Stimulated activated naive CD8-positive, alpha-beta T cell treated with anti-CD3 and anti-CD28 coated beads, Interleukin-15, amount 100 ng/mL, for 72 hours (primary cell): Measurements from ENCODE around the gene CLVS2.

Experiments used
- ATAC-seq: fragments of 150-1000 bp; cut with Tn5 transposase; 2 replicates; pipeline ENCODE4 v1.10.0; 2021; ENCODE audit warnings: mild to moderate bottlenecking, moderate library complexity
- DNase-seq, 2 donors: peaks; one replicate each; pipeline ENCODE4 v3.0.0; 2021 to 2022
- H3K27ac Mint-ChIP-seq, 2 donors: one replicate each; pipeline ENCODE4 v1.8.0; 2022; ENCODE audit warnings: mild to moderate bottlenecking in 2 of 2, mixed read lengths in 2 of 2, moderate library complexity in 2 of 2
- H3K27me3 Mint-ChIP-seq: one replicate; pipeline ENCODE4 v1.8.0; 2022; ENCODE audit warnings: mixed read lengths
- H3K4me1 Mint-ChIP-seq: one replicate; pipeline ENCODE4 v1.8.0; 2022; ENCODE audit warnings: mild to moderate bottlenecking, mixed read lengths
- H3K4me3 Mint-ChIP-seq, 2 donors: one replicate each; pipeline ENCODE4 v1.8.0; 2022; ENCODE audit warnings: mild to moderate bottlenecking in 2 of 2, mixed read lengths in 2 of 2, moderate library complexity in 1 of 2
- H3K9me3 Mint-ChIP-seq, 2 donors: one replicate each; pipeline ENCODE4 v1.8.0; 2022; ENCODE audit warnings: mixed read lengths in 2 of 2

Gene CLVS2, protein sequence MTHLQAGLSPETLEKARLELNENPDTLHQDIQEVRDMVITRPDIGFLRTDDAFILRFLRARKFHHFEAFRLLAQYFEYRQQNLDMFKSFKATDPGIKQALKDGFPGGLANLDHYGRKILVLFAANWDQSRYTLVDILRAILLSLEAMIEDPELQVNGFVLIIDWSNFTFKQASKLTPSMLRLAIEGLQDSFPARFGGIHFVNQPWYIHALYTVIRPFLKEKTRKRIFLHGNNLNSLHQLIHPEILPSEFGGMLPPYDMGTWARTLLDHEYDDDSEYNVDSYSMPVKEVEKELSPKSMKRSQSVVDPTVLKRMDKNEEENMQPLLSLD

DNA sequence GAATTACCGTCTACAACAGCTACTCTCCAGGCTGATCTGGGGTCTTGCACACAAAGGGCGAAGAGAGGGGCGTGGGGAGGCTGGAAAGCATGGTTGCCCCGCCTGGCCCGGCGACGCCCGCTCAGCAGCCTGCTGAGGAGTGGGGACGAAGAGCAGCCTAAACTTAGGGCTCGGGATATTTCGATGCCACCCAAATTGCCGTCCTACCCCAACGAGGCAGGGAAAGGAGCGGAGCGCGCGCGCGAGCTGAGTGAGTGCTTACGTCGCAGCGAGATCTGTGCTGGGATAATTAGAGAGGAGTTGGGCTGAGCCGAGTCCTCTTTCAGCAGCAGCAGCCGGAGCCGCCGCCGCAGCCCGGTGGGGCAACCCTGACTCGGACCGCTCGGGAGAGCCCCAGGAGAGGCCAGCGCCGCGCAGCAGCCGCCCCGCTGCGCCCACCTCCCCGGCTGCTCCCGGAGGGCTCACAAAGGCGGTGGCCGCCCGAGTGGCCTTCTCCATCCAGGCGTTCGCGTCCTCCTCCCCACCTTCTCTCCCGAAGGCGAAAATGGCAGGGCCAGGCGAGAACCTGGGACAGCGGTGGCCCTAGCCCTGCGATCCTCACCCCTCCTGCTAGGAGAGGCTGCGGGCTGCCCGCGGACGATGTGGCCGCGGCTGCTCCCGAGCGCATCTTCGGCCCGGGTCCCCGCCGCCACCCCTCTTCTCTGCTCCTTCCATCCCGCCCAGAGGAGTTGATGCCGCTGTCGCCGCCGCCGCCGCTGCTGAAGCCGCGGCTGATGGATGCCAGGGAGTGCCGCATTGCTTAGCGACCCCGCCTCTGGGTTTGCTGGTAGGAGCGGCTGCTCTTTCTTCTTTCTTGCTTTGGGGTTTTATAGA is at the start of gene CLVS2:
TSS of gene CLVS2 (plus strand) at position 315 of the 873 bp plus-strand sequence. CDS start 1,543 bp downstream, outside the sequence.
- Mint-ChIP-seq H3K27ac (no peak within 1 kb of the TSS), H3K9me3 (peaks cover 0 to 4% of the 10 kb centered on the region in 2 donors), H3K4me1 (peaks cover 5% of the 10 kb centered on the region), H3K27me3 (peaks cover 47% of the 10 kb centered on the region), H3K4me3 (peak within 1 kb of the TSS in 1 of 2 donors; percentile 15)
- ATAC-seq (peak; percentile 37), DNase-seq (no peak)

DNA sequence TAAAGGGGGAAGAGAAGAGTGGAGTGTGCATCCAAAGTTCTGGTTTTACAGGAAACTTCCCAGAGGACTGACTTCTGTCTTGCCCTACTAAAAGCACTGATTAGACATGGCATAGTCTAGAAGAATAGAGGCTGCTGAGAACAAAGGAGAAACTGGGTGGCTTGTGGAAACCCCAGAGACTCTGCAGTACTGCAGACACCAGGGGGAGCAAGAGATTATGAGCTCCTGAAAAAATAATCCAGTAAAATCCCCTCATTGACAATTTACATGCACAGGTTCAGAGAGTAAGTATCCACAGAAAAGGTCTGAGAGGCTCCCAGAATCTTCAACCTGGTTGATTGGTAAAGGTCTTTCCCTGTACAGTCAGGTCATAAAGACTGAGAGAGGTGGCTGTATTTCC is 48.7 kb upstream of the CLVS2 start:
- H3K4me3 Mint-ChIP-seq, result no peak overlapping the region
- H3K9me3 Mint-ChIP-seq, result peaks cover 6 to 11% of the 10 kb centered on the region in 2 donors
- ATAC-seq (no peak), DNase-seq (no peak)
- no peaks in the 10 kb centered on the region for H3K4me1 Mint-ChIP-seq
- H3K27ac Mint-ChIP-seq, result no peak overlapping the region
- H3K27me3 Mint-ChIP-seq, result no peaks in the 10 kb centered on the region

DNA sequence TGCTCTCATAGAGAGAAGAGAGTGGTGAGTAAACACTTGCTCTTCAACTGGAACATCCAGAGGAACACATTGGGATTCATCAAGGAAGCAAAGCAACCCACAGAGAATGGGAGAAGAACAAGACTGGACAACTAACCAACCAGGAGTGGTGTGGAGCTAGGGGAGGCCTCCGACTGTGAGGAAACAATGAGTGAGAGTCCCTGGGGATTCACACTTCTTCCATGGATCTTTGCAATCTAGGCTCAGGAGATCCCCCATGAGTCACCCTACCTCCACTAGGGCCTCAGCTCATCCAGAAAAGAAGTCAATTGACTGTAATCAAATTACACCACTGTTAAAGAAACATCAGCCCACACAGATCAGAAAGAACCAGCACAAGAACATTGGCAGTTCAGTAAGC is 42.3 kb upstream of the CLVS2 start:
- DNase-seq, result no peak
- H3K9me3 Mint-ChIP-seq, result peaks cover 20 to 37% of the 10 kb centered on the region in 2 donors
- no peak for ATAC-seq
- H3K4me3 Mint-ChIP-seq, result no peak overlapping the region
- no peaks in the 10 kb centered on the region for H3K4me1 Mint-ChIP-seq
- H3K27me3 Mint-ChIP-seq, result no peaks in the 10 kb centered on the region
- H3K27ac Mint-ChIP-seq, result peak overlapping the region in 1 of 2 donors; percentile 40

DNA sequence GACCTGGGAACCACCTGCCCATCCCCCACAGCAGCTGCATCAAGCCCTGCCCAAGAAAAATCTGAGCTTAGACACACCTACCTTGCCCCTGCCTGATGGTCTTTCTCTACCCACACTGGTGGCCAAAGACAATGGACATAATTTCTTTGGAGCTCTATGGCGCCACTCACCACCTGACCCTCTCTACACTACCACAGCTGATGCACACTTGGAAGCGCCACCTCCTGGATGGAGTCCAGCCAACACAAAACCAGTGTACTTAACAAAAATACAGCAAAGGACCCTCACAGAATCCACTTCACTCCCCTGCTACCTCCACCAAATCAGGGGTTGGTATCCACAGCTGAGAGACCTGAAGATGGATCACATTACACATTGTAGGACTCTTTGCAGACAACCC is 39.7 kb upstream of the CLVS2 start:
- peaks cover 25 to 51% of the 10 kb centered on the region in 2 donors for H3K9me3 Mint-ChIP-seq
- H3K4me1 Mint-ChIP-seq, result no peaks in the 10 kb centered on the region
- ATAC-seq (no peak), DNase-seq (no peak)
- no peak overlapping the region for H3K4me3 Mint-ChIP-seq
- H3K27me3 Mint-ChIP-seq, result no peaks in the 10 kb centered on the region
- no peak overlapping the region for H3K27ac Mint-ChIP-seq

DNA sequence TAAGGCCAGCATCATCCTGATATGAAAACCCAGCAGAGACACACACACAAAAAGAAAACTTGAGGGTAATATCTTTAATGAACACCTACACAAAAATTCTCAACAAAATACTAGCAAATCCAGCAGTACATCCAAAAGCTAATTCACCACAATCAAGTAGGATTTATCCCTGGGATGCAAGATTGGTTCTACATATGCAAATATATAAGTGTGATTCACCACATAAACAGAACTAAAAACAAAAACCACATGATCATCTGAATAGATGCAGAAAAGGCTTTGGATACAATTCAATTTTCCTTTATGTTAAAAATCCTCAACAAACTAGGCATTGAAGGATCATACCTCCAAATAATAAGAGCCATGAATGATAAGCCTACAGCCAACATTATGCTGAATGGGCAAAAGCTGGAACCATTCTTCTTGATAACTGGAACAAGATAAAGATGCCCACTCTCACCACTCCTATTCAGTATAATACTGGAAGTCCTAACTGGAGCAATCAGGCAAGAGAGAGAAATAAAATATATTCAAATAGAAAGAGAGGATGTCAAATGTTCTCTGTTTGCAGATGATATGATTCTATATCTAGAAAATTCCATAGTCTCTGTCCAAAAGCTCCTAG is 33.9 kb upstream of the CLVS2 start:
- ATAC-seq (no peak), DNase-seq (no peak)
- H3K27me3 Mint-ChIP-seq, result no peaks in the 10 kb centered on the region
- peaks cover 18 to 42% of the 10 kb centered on the region in 2 donors for H3K9me3 Mint-ChIP-seq
- no peaks in the 10 kb centered on the region for H3K4me1 Mint-ChIP-seq
- H3K4me3 Mint-ChIP-seq, result no peak overlapping the region
- H3K27ac Mint-ChIP-seq, result no peak overlapping the region

DNA sequence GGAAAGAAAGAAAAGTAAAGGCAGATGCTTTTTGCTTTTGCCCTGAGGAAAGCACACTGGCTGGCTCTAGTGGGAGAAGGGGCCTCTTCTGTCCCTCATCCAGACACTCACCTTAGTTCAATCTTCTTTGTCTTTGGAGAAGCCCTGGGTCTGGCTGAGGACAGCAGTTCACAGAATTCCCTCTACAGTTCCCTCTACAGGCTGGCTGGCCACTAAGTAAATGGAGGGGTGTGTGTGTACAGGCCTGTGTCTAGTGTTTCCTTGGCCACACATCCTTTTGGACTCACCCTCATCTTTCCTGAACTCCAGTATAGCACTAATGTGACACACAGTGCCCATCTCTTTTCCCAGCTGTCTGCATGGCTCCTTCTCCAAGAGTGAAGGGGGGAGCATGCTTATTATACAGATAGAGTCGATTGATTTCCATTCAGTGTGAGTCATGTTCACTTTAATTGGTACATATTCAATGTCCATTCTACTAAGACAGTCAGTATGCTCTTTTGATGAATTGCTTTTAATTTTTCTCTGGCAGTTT is 26.0 kb upstream of the CLVS2 start:
- no peak for DNase-seq
- ATAC-seq, result no peak
- no peaks in the 10 kb centered on the region for H3K4me1 Mint-ChIP-seq
- no peaks in the 10 kb centered on the region for H3K27me3 Mint-ChIP-seq
- H3K9me3 Mint-ChIP-seq, result no peaks in the 10 kb centered on the region
- no peak overlapping the region for H3K27ac Mint-ChIP-seq
- H3K4me3 Mint-ChIP-seq, result no peak overlapping the region

DNA sequence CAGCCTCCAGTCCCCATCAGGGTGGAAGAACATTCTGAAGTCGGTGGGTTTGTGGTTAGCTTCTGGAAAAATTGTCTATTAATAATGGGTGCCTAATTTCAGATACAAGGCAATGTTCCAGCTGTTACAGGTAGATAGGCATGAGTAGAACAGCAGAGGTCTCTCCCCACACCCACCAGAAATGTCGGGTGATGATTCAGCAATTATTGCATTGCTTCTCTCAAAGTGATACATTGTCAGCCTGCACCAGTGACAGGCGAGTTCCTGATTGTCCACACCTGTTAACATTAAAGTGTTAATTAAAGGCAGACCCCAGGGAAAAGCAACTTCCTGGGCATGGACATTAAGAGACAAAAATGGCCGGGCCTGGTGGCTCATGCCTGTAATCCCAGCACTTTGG is 18.9 kb upstream of the CLVS2 start:
- no peak for DNase-seq
- H3K9me3 Mint-ChIP-seq, result peaks cover 5 to 7% of the 10 kb centered on the region in 2 donors
- no peaks in the 10 kb centered on the region for H3K4me1 Mint-ChIP-seq
- H3K27me3 Mint-ChIP-seq, result no peaks in the 10 kb centered on the region
- no peak overlapping the region for H3K4me3 Mint-ChIP-seq
- ATAC-seq, result no peak
- H3K27ac Mint-ChIP-seq, result no peak overlapping the region

DNA sequence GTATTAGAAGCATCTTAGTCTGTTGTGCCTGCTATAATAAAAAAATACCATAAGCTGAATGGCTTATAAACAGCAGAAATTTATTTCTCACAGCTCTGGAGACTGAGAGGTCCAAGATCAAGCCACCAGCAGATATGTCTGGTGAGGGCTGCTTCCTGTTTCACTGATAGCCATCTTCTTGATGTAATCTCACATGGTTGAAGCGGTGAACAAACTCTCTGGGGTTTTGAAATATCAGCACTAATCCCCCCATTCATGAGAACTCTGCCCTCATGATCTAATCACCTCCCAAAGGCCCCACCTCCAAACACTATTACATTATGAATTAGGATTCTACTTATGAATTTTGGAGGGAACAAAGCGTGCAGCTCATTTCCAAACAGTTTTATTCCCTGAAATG is 11.6 kb upstream of the CLVS2 start:
- H3K4me3 Mint-ChIP-seq, result no peak overlapping the region
- no peaks in the 10 kb centered on the region for H3K4me1 Mint-ChIP-seq
- ATAC-seq (no peak), DNase-seq (no peak)
- H3K27ac Mint-ChIP-seq, result no peak overlapping the region
- H3K9me3 Mint-ChIP-seq, result peaks cover 16 to 19% of the 10 kb centered on the region in 2 donors
- H3K27me3 Mint-ChIP-seq, result no peaks in the 10 kb centered on the region

DNA sequence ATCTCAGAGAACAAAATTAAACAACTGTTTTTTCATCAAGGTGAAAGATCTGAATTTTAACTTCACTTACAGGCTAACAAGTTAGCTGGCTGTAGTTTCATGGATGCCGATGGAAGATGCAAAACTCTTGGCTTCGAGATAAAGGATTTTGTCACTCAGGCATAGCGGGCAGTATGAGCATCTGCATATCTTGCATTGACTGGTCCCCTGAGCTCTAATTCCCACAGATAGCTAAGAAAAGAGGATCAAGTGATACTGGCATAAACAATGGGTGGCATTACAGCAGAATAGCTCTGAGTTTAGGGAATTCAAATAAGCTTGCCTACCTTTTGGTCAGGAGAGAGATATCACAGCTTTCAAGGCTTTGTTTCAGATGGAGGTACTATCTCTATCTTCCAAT is 1.8 kb upstream of the CLVS2 start:
- Mint-ChIP-seq H3K4me1 (peaks cover 5% of the 10 kb centered on the region), H3K27ac (no peak overlapping the region), H3K4me3 (no peak overlapping the region), H3K27me3 (peaks cover 48% of the 10 kb centered on the region), H3K9me3 (peaks cover 3 to 4% of the 10 kb centered on the region in 2 donors)
- ATAC-seq, result no peak
- no peak for DNase-seq

DNA sequence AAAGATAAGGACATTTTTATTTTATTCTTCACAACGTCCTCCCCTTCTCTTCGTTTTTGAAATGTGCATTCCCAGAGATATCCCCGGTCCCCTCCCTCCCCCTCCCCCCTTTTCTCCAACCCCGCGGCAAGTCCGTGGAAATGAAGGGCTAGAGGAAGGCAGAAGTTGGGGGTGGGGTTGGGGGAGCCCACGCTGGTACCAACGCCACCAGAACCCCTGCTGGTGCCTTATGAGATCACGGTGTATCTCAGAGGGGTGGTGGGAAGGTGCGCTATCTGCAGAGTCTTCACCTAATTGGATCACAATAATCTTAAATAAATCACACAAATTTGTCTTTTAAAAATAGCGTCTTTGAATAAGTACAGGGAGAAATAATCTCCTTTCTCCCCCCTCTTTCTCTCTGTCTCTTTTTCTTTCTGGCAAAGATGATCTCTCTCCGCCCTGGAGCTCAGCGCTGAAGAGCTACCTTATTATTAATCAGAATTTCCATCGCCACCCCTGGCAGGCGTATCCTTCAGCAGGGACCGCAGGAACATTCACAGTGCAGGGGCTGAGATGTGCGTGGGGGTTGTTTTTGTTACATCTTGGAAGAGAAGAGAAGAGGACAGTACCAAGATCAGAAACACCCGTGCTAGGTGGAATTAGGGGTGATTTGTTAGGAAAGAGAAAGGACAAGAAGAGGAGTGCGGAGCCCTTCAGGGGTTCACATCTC is 915 bp downstream of the CLVS2 start:
- H3K4me1 Mint-ChIP-seq, result peaks cover 5% of the 10 kb centered on the region
- peaks cover 47% of the 10 kb centered on the region for H3K27me3 Mint-ChIP-seq
- H3K9me3 Mint-ChIP-seq, result peaks cover 0 to 4% of the 10 kb centered on the region in 2 donors
- ATAC-seq, result no peak
- H3K4me3 Mint-ChIP-seq, result peak overlapping the region in 1 of 2 donors; percentile 15
- DNase-seq, result no peak
- H3K27ac Mint-ChIP-seq, result no peak overlapping the region

DNA sequence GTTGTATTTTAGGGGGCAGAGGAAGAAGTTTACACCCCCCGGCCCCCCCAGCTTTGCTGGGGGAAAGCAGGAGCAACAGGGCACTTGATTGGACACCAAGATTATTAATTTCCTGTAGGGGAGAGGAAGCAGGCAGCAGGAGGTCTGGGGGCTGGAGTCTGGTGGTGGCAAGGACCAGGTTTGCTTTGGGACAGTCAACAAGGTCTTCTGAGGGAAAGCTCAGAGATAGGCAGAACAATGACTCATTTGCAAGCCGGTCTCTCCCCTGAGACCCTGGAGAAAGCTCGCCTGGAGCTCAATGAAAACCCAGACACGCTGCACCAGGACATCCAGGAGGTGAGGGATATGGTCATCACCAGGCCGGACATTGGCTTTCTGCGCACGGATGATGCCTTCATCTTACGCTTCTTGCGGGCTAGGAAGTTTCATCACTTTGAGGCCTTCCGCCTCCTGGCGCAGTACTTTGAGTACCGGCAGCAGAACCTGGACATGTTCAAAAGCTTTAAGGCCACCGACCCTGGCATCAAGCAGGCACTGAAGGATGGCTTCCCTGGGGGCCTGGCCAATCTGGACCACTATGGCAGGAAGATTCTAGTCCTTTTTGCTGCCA is 1.6 kb downstream of the CLVS2 start:
- no peak overlapping the region for H3K27ac Mint-ChIP-seq
- ATAC-seq, result no peak
- H3K4me1 Mint-ChIP-seq, result peaks cover 5% of the 10 kb centered on the region
- no peak overlapping the region for H3K4me3 Mint-ChIP-seq
- H3K9me3 Mint-ChIP-seq, result peaks cover 0 to 4% of the 10 kb centered on the region in 2 donors
- peaks cover 47% of the 10 kb centered on the region for H3K27me3 Mint-ChIP-seq
- no peak for DNase-seq

DNA sequence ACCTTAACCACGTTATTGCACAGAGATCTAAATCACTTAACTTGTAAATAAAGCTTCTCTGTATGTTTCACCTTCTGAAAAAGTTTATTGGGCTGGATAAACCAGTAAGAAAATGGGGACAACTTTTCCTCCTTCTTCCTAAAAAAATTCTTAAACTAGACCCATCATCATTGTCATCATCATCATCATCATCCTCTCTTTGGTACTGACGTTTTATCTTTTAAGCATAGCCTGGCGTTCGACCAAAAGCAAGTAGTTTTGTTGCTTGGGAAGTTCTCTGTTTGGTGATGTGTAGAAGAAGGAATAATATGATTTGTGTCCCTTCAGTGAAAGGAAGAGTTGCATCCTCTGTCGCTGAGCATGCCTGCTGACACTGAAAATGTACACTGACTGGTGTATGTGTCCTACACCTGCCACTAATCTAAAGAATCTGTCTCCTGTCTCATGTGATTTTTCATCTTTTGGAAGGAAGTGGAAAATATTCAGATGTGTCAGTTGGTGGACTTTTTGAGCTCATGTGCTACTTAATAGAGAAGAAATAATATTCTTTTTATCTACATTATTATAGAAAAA is 2.5 kb downstream of the CLVS2 start:
- Mint-ChIP-seq H3K9me3 (peaks cover 0 to 4% of the 10 kb centered on the region in 2 donors), H3K4me3 (no peak overlapping the region), H3K4me1 (peaks cover 5% of the 10 kb centered on the region), H3K27ac (no peak overlapping the region), H3K27me3 (peaks cover 47% of the 10 kb centered on the region)
- ATAC-seq (no peak), DNase-seq (no peak)

DNA sequence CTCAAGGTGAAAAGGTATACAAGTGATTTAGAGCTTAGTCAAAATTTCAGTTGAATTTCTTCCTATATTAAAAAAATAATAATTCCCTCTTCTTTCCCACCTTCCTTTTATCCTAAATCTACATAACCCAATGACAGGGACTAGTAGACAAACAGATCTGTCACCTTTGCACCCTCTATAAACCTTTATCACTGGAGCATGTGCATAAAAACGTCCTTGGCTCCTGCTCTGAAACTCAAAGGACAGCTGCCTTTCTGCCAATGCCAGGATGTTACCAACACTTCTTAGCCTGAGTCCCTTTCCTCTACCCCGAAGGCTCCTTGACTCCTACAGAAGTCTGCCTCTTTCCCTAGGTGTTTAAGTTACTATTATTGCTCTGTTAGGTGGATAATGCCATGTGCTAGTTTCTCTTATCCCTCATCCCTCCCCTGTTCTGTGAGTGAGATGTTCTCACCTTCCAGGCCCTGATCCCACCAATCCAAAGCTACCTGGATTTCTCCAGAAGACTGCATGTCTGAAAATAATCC is 4.3 kb downstream of the CLVS2 start:
- H3K4me1 Mint-ChIP-seq, result peaks cover 5% of the 10 kb centered on the region
- H3K9me3 Mint-ChIP-seq, result peaks cover 0 to 4% of the 10 kb centered on the region in 2 donors
- no peak overlapping the region for H3K27ac Mint-ChIP-seq
- ATAC-seq, result no peak
- no peak overlapping the region for H3K4me3 Mint-ChIP-seq
- H3K27me3 Mint-ChIP-seq, result peaks cover 40% of the 10 kb centered on the region
- DNase-seq, result no peak

DNA sequence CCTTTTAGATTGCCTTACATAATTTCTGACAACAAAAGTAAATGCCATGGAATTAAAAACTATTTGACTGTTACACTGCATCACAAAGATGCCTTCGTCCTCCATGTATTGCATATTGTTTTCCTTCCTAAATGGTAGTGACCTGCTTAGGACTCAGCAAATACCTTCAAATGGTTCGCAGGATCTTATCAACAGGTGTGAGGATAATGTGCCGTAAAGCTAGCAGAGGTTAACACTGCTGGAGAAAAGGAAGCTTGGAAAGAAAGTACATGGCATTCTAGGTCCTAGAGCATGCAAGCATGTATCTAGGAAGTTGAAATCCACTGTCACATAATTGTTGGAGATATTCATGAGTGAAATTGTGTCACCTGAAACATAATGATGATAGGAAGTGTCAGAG is 5.5 kb downstream of the CLVS2 start:
- Mint-ChIP-seq H3K27ac (no peak overlapping the region), H3K9me3 (peaks cover 0 to 4% of the 10 kb centered on the region in 2 donors)

More for the DNA sequence above, 5.5 kb downstream of the CLVS2 start:
- DNase-seq, result no peak
- no peak overlapping the region for H3K4me3 Mint-ChIP-seq
- H3K4me1 Mint-ChIP-seq, result no peaks in the 10 kb centered on the region
- no peak for ATAC-seq
- H3K27me3 Mint-ChIP-seq, result peaks cover 28% of the 10 kb centered on the region
